Measurements from ENCODE around the gene COQ9.
"Not testable (repeated sequence)": the region's sequence is repeated elsewhere in the genome, so short reads cannot be mapped to it uniquely, and the experiment has no call there.

The COQ9 gene

GRCh38 chr16:57447186-57447962, at the start of gene COQ9, which contains the start of gene CIAPIN1:
COQ9 (plus strand) TSS chr16:57447479; CDS start chr16:57447506, 27 bp downstream.
CIAPIN1 (minus strand) TSS chr16:57447385; CDS start chr16:57440928, 6,457 bp downstream.
- DNase-seq, result peak; percentile 94

DNA sequence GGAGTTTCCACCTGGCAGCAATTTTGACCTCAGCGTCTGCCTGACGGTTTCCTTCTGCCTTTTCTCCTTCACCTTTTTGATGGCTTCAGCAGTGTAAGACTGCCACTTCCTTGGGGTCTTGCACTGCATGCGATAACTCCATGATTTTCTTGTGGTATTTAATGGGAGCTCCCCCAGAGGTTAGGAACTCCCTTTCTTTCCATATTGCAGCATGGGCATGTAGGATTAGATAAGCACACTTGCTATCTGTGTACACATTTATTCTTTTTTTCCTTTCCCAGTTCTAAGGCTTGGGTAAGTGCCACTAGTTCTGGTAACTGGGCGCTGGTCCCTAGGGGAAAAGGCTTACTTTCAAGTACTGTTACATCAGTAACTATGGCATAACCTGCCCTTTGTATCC, 49.8 kb upstream of the COQ9 start:
- not testable (repeated sequence) for DNase-seq

DNA sequence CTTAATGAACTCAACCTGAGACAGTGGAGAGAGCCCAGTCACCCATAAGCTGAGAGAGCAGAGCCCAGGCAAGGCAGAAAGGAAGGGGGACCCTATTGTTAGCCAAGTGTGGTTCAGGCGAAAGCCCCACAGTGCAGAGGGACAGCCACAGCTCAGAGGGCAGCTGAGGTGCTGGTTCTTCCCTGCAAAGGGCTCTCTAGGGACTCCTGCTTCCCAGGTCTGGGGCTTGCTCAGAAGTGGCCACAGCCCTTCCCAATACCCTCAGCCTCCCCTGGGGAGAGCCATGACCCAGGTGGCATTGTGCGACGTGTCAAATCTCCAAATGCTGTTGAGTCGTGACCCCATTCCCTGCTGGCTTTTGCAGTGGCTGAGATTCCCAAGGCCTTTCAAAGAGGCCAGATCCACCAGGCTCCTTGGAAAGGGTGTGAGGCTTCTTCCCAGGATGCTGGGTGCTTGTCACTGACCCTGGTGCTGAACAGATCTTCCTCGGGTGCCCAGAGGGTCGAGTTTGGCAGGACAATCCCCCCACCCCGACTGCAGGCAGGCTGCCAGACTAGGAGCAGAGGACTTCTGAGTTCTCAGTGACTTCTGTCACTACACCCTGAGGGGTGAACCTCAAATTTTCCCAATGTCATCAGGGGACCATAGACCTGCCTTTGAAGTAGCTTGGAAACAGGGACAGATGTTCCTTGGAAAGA, 45.2 kb upstream of the COQ9 start:
- no peak for DNase-seq

DNA sequence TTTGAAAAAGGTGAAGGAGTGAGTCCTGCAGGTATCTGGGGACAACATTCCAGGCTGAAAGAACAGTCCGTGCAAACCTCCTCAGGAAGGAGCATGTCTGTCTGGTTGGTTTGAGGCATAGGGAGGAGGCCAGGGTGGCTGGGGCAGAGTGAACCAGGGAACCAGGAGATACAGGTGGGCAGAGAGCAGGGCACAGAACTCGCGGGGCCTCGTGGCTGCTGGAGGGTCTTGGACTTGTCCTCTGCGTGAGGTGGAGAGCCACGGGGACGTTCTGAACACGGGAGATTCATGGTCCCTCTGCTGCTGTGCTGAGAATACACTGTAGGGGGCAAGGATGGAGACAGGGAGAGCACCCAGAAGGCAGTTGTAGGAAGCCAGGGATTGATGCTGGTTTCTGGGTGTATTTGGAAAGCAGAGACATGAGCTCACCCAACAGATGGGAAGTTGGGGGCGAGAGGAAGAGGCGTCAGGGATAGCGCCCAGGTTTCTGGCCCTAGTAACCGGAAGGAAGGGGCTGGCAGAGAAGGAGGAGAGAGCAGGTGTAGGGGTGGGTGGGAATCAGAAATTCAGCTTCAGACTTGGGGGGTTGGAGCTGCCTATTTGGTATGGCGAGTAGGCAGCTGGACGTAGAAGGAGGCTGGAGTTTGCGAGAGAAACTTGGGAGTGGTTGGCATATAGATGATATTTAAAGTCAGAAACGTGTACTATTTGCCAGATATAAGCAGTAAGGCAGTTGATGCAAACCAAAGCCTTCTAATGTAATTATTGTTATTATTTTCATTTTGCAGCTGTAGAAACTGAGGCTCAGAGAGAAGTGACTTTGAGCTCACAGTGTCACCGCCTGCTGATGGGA, 43.1 kb upstream of the COQ9 start, which contains the start of gene CCL17:
CCL17 (plus strand) TSS at position 803 of the 853 bp plus-strand sequence. CDS start 9,166 bp downstream, outside the sequence.
- DNase-seq, result no peak

- DNase-seq, result no peak
Measured at GRCh38 chr16:57405097-57405496, 42.2 kb upstream of the COQ9 start.

DNA sequence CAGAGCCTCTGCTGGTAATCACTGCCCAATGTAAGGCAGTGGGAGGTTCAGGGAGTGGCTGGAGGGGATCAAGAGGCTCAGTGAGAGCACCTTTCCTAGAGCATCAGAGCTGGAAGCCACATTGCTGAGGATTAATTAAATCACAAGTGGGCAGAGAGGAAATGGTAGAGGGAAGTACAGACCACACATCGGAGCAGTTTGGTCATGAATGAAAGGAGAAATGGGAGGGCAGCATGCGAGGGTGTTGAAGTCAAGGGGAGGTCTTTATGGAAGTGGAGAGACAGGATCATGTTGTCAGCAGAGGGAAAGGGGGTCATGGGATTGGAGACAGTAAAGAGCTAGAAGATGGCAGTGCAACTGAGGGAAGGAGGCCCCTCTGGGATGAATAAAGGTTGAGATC, 40.4 kb upstream of the COQ9 start:
- DNase-seq, result no peak

DNA sequence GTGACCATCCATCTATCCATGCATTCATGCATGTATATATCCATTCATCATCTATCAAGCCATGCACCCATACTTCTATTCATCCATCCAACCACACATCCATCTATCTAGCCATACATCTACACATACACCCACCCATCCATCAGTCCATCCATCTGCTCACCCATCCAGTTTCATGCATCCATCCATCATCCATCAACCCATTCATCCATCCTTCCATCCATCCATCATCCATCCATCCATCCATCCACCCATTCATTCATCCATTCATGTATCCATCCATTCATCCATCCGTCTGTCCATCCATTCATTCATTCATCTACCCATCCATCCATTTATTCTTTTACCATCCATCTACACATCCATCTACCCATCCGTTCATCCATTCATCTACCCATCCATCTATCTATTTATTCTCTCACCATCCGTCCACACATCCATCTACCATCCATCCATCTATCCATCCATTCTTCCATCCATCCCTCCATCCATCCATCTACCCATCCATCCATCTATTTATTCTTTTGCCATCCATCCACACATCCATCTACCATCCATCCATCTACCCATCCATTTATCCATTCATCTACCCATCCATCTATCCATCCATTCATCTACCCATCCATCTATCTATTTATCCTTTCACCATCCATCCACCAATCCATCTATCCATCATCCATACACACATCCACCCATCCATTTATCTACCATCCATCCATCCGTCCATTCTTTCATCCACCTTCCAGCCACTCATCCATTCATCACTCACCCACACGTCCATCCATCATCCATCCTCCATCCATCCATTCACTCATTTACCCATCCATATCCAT, 39.5 kb upstream of the COQ9 start:
- DNase-seq, result no peak

DNA sequence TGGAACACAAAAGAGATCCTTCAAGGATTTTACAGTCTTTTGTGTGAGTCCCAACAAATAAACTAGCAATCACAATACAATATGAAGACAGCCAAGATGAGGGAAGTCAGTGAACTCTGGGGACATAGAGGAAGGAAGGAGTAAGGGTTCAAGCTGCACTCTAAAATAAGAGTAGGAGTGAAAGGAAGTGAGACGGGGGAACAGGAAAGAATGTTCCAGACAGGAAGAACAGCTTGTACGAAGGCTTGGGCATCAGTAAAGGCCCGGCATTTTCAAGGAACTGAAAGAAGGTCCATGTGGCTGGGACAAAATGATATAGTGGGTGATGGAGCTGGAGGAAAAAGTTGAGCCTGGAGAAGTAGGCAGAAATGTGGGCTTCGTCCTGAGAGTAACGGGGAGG, 38.2 kb upstream of the COQ9 start:
- DNase-seq, result no peak

GRCh38 chr16:57409870-57410587, 37.2 kb upstream of the COQ9 start:
- DNase-seq, result no peak

DNA sequence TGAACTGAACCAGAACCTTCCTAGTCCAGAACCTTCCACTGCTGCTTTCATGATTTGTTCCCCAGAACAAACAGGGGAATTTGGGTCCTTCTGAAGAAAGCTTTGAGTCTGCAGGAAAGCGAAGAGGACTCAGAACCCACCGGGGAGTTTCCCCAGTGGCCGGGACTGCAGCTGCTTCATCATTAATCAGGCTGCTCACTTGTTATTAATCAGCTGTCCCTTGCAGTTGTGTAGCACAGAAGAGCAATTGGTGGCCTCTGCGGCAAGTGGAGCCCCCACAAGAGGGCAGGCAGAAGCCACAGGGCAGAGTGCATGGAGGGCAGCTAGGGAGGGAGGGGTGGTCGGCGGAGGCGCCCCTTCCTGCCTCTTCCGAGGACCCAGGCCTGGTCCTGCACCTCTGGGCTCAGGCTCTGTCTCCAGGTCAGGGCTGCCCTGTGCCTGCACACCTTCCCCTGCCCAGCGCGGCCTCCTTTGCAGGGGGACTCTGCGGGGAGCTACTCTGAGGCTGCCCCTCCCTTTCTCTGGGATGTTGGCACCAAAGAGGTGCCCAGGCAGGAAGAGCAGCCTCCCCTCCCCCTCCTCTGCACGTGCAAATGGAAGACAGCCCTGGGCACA, 35.8 kb upstream of the COQ9 start:
- DNase-seq, result no peak

DNA sequence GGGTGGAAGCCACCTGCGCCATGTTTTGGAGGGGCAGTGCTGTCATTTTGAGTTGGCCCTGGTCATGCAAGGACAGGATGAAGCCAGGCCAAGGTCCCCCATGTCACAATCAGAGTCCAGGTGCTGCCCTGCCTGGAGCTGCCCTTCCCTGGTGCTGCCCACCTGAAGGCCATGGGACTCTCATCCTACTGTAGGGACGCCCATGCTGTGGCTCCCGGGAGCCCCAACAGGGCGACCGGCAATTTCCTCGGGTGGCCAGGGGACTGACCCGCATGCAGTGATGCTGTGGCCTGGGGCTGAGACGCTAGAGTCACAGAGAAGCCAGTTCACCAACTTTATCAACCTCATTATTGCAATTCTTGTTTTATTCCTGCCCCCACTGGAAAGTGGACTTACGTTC, 34.7 kb upstream of the COQ9 start:
- no peak for DNase-seq

GRCh38 chr16:57413301-57413730, 34.0 kb upstream of the COQ9 start:
- DNase-seq, result no peak

DNA sequence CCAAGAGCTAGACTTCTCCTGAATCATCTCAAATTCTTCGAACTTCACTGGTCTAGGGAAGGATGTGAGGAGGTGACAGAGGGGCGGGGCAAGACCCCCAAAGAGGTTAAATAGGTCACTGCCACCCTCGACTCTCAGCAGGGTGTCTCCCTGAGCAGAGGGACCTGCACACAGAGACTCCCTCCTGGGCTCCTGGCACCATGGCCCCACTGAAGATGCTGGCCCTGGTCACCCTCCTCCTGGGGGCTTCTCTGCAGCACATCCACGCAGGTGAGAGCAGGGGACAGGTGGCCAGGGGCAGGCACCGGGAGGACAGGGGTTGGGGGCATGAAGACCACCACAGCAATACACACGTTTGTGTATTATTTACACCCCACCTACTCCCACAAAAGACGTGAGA, 33.5 kb upstream of the COQ9 start:
- no peak for DNase-seq

DNA sequence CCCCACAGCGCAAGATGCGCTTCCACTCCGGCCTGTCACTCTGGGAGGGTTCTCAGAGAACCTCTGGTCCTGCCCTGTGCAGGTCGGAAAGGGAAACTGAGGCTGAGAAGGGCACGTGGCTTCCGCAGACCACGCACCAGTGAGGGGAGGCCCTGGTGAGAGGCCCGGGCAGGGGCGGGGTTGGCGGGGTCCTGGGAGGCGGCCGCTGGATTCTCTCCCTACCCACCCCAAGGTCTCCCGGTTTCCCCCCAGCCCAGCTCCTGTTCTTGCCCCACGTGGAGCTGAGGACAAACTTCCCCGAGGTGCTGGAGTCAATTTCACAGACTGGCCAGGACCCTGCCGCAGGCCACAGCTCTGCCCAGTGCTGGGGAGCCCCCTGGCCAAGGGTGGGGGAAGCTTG, 31.2 kb upstream of the COQ9 start:
- no peak for DNase-seq

GRCh38 chr16:57419506-57419905, 27.8 kb upstream of the COQ9 start:
- no peak for DNase-seq

DNA sequence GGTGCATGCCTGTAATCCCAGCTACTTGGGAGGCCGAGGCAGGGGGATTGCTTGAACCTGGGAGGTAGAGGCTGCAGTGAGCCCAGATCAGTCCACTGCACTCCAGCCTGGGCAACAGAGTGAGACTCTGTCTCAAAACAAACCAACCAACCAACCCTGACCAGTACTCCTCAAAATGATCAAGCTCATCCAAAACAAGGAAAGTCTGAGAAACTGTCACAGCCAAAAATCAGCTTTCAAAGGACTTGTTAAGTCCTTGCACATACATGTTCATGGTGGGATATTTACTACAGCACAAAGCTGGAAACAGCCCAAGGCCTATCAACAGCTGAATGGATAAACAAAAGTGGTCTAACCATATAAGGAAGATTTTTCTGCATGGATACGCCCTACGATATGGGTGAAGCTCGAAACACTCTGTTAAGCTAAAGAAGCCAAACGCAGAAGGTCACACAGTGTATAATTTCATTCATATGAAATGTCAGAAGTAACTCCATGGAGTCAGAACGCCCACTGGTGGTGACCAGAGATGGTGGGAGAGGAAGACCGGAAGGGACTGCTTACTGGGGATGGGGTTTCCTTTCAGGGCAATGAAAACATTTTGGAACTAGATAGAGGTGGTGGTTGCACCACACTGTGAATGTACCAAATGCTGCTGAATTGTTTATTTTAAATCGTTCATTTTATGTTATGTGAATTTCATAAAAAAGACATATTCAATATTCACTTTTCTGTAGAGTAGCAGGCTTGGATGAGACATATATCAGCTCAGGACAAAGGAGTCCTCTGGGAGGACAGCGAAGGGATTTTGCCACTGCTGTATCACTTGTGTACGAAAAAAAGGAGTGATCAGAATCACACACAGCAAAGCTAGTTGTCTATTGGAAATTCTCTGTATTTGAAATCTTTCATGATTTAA, 25.0 kb upstream of the COQ9 start:
- no peak for DNase-seq

- no peak for DNase-seq
Measured at GRCh38 chr16:57423152-57423551, 24.1 kb upstream of the COQ9 start.

DNA sequence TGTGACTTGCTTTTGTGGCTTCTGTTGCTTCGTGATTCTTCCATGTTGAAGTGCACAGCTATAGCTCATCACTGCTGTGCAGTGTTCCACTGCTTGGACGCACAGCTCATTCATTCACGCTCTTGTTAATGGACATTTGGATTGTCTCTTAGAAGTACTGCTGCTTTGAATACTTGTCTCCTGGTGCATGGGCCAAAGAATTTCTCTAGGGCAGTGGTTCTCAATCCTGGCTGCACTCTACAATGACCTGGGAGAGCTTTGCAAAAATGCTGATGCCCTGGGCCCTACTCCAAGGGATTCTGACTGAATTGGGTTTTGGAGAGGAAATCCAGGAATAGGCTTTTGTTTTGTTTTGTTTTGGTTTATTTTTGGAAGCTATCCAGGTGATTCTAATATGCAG, 22.7 kb upstream of the COQ9 start:
- DNase-seq, result no peak

DNA sequence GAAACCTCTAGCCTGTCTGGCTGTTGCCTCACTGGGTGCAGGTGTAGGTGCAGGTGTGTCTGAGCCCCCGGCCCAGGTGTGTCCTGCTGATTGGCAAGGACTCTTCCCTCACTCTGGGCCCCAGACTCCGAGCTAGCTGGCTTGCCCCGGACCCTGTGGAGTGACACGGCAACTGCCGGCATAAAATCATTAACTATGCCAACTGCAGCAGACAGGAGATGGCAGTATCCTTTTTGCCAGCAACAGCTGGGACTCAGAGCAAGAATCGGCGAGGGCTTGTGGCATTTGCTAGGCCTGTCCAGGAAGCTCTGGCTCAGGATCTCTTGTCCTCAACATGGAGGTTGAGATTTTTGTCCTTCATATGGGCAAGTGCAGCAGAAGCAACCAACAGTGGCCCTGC, 20.9 kb upstream of the COQ9 start:
- DNase-seq, result no peak

- DNase-seq, result no peak
Measured at GRCh38 chr16:57427307-57427706, 20.0 kb upstream of the COQ9 start.

All from CD4-positive, alpha-beta T cell treated with Interleukin-12 subunit alpha and Interleukin-12 subunit beta, for 1 hour (primary cell).